ENCODE results near the gene SMYD1. TPM values are rescaled to one million over a fixed set of nuclear protein-coding genes. Genes with fewer than 3 reads are reported as not detected.

Gene SMYD1
- total and polyA plus RNA-seq, 4 experiments from 2014 or later = not detected

DNA sequence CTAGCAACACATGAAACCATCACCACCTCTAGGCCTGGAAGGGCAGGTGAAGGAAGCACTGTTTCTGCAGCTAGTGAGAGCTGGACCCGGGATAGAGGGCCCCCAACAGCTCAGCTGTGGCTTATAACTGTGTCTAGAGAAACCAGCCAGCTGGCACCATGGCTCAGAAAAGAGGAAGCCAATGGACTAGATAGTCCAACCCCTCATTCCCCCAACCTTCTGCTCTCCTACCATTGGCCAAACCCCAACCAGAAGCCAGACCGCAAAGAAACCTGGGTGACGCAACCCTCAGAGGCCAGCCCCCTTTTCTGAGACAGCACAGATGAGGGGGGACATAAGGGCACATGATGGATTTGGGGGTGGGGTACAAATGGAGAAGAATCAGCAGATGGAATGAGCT, 24.3 kb downstream of the SMYD1 start:
- Mint-ChIP-seq H3K4me1 (peaks cover 8 to 18% (median 10%) of the 10 kb centered on the region in 4 donors), H3K4me3 (no peak overlapping the region), H3K36me3 (no peaks in the 10 kb centered on the region), H3K27me3 (no peaks in the 10 kb centered on the region), H3K27ac (no peak overlapping the region), H3K9me3 (peaks cover 0 to 1% (median 0%) of the 10 kb centered on the region in 8 donors)
- H3K27me3 ChIP-seq (ENCODE audit: insufficient read depth, low read length) = no peaks in the 10 kb centered on the region
- H3K27ac ChIP-seq (ENCODE audit: low read depth, low read length) = no peak overlapping the region
- POLR2A ChIA-PET (ENCODE audit: partially characterized antibody) = no interaction called here
- no peak overlapping the region for H3K4me3 ChIP-seq (ENCODE audit: low read length in 2 of 2)
- DNase-seq = no peak
- H3K4me1 ChIP-seq (ENCODE audit: insufficient read depth, low read length) = peaks cover 10% of the 10 kb centered on the region
- CTCF ChIA-PET (ENCODE audit: partially characterized antibody) = interaction anchor here (1.0 kb wide), 1 partner anchor 32 kb away, joined by 4 read pairs; no protein-coding TSS in a partner anchor
- H3K36me3 ChIP-seq (ENCODE audit: insufficient read depth, low read length) = no peaks in the 10 kb centered on the region
- intact Hi-C loops (cut with micrococcal nuclease) = no loop called here
- H3K9me3 ChIP-seq (ENCODE audit: control insufficient read depth in 1 of 2, low read length in 2 of 2) = no peaks in the 10 kb centered on the region

GRCh38 chr2:88092773-88093172, 25.1 kb downstream of the SMYD1 start:
- H3K36me3 Mint-ChIP-seq = no peaks in the 10 kb centered on the region
- Histone ChIP-seq H3K27me3 (ENCODE audit: insufficient read depth, low read length) (no peaks in the 10 kb centered on the region), H3K4me1 (ENCODE audit: insufficient read depth, low read length) (peaks cover 10% of the 10 kb centered on the region), H3K27ac (ENCODE audit: low read depth, low read length) (no peak overlapping the region), H3K4me3 (ENCODE audit: low read length in 2 of 2) (no peak overlapping the region), H3K9me3 (ENCODE audit: control insufficient read depth in 1 of 2, low read length in 2 of 2) (no peaks in the 10 kb centered on the region), H3K36me3 (ENCODE audit: insufficient read depth, low read length) (no peaks in the 10 kb centered on the region)
- no peak overlapping the region for H3K27ac Mint-ChIP-seq
- ChIA-PET CTCF (ENCODE audit: partially characterized antibody) (interaction anchor here (1.0 kb wide), 1 partner anchor 33 kb away, joined by 4 read pairs; no protein-coding TSS in a partner anchor), POLR2A (ENCODE audit: partially characterized antibody) (no interaction called here)
- H3K9me3 Mint-ChIP-seq = peaks cover 0 to 1% (median 0%) of the 10 kb centered on the region in 8 donors
- peaks cover 8 to 18% (median 10%) of the 10 kb centered on the region in 4 donors for H3K4me1 Mint-ChIP-seq
- H3K4me3 Mint-ChIP-seq = no peak overlapping the region
- DNase-seq = no peak
- H3K27me3 Mint-ChIP-seq = no peaks in the 10 kb centered on the region
- intact Hi-C loops (cut with micrococcal nuclease) = no loop called here

- Histone ChIP-seq H3K4me1 (ENCODE audit: insufficient read depth, low read length) (peaks cover 9% of the 10 kb centered on the region), H3K4me3 (ENCODE audit: low read length in 2 of 2) (no peak overlapping the region), H3K27me3 (ENCODE audit: insufficient read depth, low read length) (no peaks in the 10 kb centered on the region), H3K36me3 (ENCODE audit: insufficient read depth, low read length) (no peaks in the 10 kb centered on the region), H3K27ac (ENCODE audit: low read depth, low read length) (no peak overlapping the region), H3K9me3 (ENCODE audit: control insufficient read depth in 1 of 2, low read length in 2 of 2) (no peaks in the 10 kb centered on the region)
- POLR2A ChIA-PET (ENCODE audit: partially characterized antibody) = no interaction called here
- H3K4me1 Mint-ChIP-seq = peaks cover 8 to 14% (median 10%) of the 10 kb centered on the region in 4 donors
- CTCF ChIA-PET (ENCODE audit: partially characterized antibody) = interaction anchor here (0.6 kb wide), 1 partner anchor 34 kb away, joined by 3 read pairs; no protein-coding TSS in a partner anchor
- intact Hi-C loops (cut with micrococcal nuclease) = no loop called here
- no peaks in the 10 kb centered on the region for H3K36me3 Mint-ChIP-seq
- no peak overlapping the region for H3K4me3 Mint-ChIP-seq
- no peak for DNase-seq
- no peaks in the 10 kb centered on the region for H3K9me3 Mint-ChIP-seq
- no peak overlapping the region for H3K27ac Mint-ChIP-seq
- H3K27me3 Mint-ChIP-seq = peaks cover 0 to 2% of the 10 kb centered on the region in 2 donors
Measured at GRCh38 chr2:88095022-88095421, 27.4 kb downstream of the SMYD1 start.

DNA sequence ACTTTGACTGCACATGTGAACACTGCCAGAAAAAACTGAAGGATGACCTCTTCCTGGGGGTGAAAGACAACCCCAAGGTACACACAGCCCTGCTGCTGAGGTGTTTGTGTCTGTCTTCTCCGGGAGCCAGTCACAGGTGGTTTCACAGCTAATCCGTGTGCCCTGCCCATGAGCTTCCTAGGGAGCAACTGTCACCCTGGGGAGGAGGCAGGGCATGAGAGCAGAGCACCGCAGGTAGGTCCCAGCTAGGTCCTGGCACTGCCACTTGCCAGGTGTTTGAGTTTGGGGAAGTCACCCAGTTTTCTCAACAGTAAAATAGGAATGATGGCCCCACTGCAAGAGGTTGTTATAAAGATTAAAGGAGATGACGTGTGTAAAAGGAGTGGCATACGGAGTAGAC, 29.1 kb downstream of the SMYD1 start:
- Mint-ChIP-seq H3K4me1 (no peaks in the 10 kb centered on the region), H3K36me3 (no peaks in the 10 kb centered on the region), H3K27ac (no peak overlapping the region), H3K27me3 (peaks cover 0 to 2% of the 10 kb centered on the region in 2 donors), H3K4me3 (no peak overlapping the region), H3K9me3 (no peaks in the 10 kb centered on the region)
- DNase-seq = no peak
- Histone ChIP-seq H3K36me3 (ENCODE audit: insufficient read depth, low read length) (no peaks in the 10 kb centered on the region), H3K27ac (ENCODE audit: low read depth, low read length) (no peak overlapping the region), H3K9me3 (ENCODE audit: control insufficient read depth in 1 of 2, low read length in 2 of 2) (no peaks in the 10 kb centered on the region), H3K4me1 (ENCODE audit: insufficient read depth, low read length) (no peaks in the 10 kb centered on the region), H3K4me3 (ENCODE audit: low read length in 2 of 2) (no peak overlapping the region), H3K27me3 (ENCODE audit: insufficient read depth, low read length) (no peaks in the 10 kb centered on the region)
- ChIA-PET CTCF (ENCODE audit: partially characterized antibody) (no interaction called here), POLR2A (ENCODE audit: partially characterized antibody) (no interaction called here)
- intact Hi-C loops (cut with micrococcal nuclease) = no loop called here

GRCh38 chr2:88097192-88097591, 29.6 kb downstream of the SMYD1 start:
- Mint-ChIP-seq H3K4me3 (no peak overlapping the region), H3K4me1 (no peaks in the 10 kb centered on the region), H3K27ac (no peak overlapping the region), H3K9me3 (no peaks in the 10 kb centered on the region), H3K36me3 (no peaks in the 10 kb centered on the region), H3K27me3 (peaks cover 0 to 2% of the 10 kb centered on the region in 2 donors)
- Histone ChIP-seq H3K27me3 (ENCODE audit: insufficient read depth, low read length) (no peaks in the 10 kb centered on the region), H3K4me1 (ENCODE audit: insufficient read depth, low read length) (no peaks in the 10 kb centered on the region), H3K36me3 (ENCODE audit: insufficient read depth, low read length) (no peaks in the 10 kb centered on the region), H3K4me3 (ENCODE audit: low read length in 2 of 2) (no peak overlapping the region), H3K27ac (ENCODE audit: low read depth, low read length) (no peak overlapping the region), H3K9me3 (ENCODE audit: control insufficient read depth in 1 of 2, low read length in 2 of 2) (no peaks in the 10 kb centered on the region)
- POLR2A ChIA-PET (ENCODE audit: partially characterized antibody) = no interaction called here
- CTCF ChIA-PET (ENCODE audit: partially characterized antibody) = no interaction called here
- intact Hi-C loops (cut with micrococcal nuclease) = no loop called here
- DNase-seq = no peak

DNA sequence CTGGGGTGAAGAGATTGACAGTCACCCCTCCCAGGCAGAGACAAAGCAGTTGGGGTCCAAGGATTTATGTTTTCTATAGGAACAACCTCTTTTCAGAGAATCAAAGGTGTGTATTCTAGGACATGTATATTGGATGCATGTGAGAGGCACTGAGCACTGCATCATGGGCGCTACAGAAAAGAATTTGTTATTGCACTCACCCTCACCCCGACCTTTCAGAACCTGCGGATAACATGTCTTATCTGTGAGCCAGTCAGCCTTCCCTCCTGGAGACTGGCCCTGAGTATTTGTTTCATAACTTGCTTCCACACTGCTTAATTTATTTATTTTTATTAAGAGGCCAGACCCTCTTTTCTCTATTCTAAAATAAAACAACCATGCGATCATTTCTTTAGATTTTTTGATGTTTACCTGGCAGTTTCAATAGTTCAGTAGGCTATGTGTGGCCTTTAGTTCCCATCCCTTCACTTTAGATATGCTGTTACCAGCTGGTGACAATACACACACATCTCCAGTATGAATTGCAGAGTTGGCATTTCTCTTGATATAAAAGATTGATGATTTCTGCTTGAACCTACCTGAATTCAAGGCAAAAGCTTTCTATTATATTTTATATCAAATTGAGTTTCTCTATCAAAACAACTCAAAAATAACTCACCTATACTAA, 30.4 kb downstream of the SMYD1 start:
- intact Hi-C loops (cut with micrococcal nuclease) = no loop called here
- ChIA-PET CTCF (ENCODE audit: partially characterized antibody) (interaction anchor here (0.9 kb wide), 1 partner anchor 61 kb away, joined by 3 read pairs; no protein-coding TSS in a partner anchor), POLR2A (ENCODE audit: partially characterized antibody) (interaction anchor here (0.6 kb wide), 1 partner anchor 668 kb away, joined by 5 read pairs; no protein-coding TSS in a partner anchor)
- no peaks in the 10 kb centered on the region for H3K9me3 ChIP-seq (ENCODE audit: control insufficient read depth in 1 of 2, low read length in 2 of 2)
- Mint-ChIP-seq H3K9me3 (no peaks in the 10 kb centered on the region), H3K27ac (no peak overlapping the region), H3K27me3 (peaks cover 3 to 7% of the 10 kb centered on the region in 2 donors), H3K36me3 (no peaks in the 10 kb centered on the region), H3K4me3 (no peak overlapping the region), H3K4me1 (no peaks in the 10 kb centered on the region)
- no peak for DNase-seq
- no peaks in the 10 kb centered on the region for H3K36me3 ChIP-seq (ENCODE audit: insufficient read depth, low read length)
- no peak overlapping the region for H3K4me3 ChIP-seq (ENCODE audit: low read length in 2 of 2)
- no peaks in the 10 kb centered on the region for H3K27me3 ChIP-seq (ENCODE audit: insufficient read depth, low read length)
- H3K4me1 ChIP-seq (ENCODE audit: insufficient read depth, low read length) = no peaks in the 10 kb centered on the region
- no peak overlapping the region for H3K27ac ChIP-seq (ENCODE audit: low read depth, low read length)

GRCh38 chr2:88098558-88098900, 30.9 kb downstream of the SMYD1 start:
- no peaks in the 10 kb centered on the region for H3K9me3 Mint-ChIP-seq
- H3K4me1 Mint-ChIP-seq = no peaks in the 10 kb centered on the region
- Histone ChIP-seq H3K4me3 (ENCODE audit: low read length in 2 of 2) (no peak overlapping the region), H3K4me1 (ENCODE audit: insufficient read depth, low read length) (no peaks in the 10 kb centered on the region), H3K36me3 (ENCODE audit: insufficient read depth, low read length) (no peaks in the 10 kb centered on the region), H3K27me3 (ENCODE audit: insufficient read depth, low read length) (no peaks in the 10 kb centered on the region), H3K9me3 (ENCODE audit: control insufficient read depth in 1 of 2, low read length in 2 of 2) (no peaks in the 10 kb centered on the region), H3K27ac (ENCODE audit: low read depth, low read length) (no peak overlapping the region)
- no peak for DNase-seq
- peaks cover 6 to 7% of the 10 kb centered on the region in 2 donors for H3K27me3 Mint-ChIP-seq
- no peaks in the 10 kb centered on the region for H3K36me3 Mint-ChIP-seq
- intact Hi-C loops (cut with micrococcal nuclease) = no loop called here
- POLR2A ChIA-PET (ENCODE audit: partially characterized antibody) = interaction anchor here (0.6 kb wide), 1 partner anchor 669 kb away, joined by 5 read pairs; no protein-coding TSS in a partner anchor
- CTCF ChIA-PET (ENCODE audit: partially characterized antibody) = interaction anchor here (0.9 kb wide), 1 partner anchor 61 kb away, joined by 3 read pairs; no protein-coding TSS in a partner anchor
- no peak overlapping the region for H3K27ac Mint-ChIP-seq
- H3K4me3 Mint-ChIP-seq = no peak overlapping the region
